AG08395 (cell line): Measurements from ENCODE around the gene MARK4.
A peak's percentile ranks its signal among the peaks of the same experiment; 100 is the strongest.

Experiments
- DNase-seq: peaks from one replicate; pipeline ENCODE4 v3.0.0; 2012; ENCODE audit warnings: mixed read lengths, low spot score

MARK4 gene

DNA sequence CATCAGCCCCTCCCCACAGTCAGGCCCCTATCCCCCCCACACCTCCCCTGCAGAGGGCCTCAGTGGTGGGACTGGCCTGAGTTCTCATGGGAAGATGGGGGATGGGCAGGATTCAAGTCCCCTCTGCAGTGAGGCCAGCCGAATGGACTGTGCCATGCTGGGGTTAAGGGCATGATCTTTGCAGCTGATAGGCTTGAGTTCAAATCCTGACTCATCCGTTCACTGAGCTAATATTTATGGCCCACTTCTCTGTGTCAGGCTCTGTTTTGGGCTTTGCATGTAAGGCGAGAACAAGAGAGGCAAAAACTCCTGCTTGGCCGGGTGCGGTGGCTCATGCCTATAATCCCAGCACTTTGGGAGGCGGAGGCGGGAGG is 20.7 kb downstream of the MARK4 start:
- peak; percentile 2 for DNase-seq

DNA sequence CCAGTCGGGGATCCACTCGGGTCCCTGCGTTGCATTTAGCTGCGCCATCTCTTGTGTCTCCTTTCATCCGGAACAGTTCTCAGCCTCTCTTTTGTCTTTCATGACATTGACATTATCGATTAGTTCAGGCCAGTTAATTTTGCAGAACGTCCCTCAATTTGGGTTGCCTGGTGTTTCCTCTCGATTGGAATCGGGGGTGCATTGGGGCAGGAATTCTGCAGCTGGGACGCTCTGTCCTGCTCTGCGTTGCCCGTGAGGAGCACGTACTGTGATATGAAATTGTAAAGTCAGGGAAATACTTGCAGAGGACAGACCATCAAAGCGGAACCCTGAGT is 22.4 kb downstream of the MARK4 start:
- no peak for DNase-seq

DNA sequence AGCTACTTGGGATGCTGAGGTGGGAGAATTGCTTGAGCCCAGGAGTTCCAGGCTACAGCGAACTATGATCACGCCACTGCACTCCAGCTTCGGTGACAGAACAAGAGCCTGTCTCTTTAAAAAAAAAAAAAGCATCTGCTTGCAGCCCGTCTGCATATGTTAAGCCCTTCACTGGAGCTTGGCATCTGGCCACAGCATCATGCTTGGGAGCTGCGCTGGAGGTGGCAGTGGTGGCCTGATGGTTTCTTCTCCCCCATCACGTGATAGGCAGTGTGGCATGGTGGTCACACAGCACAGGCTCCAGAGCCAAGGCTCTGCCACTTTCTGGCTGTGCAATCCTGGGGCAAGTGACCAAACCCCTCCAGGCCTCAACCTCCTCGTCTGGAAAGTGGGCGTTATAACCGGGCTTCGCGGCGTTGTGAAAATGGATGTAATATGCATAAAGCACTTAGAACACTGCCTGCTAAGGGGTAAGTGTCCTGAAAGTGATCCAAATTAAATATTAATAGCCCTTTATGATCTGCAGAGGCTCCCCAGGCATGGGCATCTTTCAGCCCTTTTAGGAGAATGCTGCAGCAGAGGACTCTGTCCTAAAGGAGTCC is 24.4 kb downstream of the MARK4 start:
- no peak for DNase-seq

DNA sequence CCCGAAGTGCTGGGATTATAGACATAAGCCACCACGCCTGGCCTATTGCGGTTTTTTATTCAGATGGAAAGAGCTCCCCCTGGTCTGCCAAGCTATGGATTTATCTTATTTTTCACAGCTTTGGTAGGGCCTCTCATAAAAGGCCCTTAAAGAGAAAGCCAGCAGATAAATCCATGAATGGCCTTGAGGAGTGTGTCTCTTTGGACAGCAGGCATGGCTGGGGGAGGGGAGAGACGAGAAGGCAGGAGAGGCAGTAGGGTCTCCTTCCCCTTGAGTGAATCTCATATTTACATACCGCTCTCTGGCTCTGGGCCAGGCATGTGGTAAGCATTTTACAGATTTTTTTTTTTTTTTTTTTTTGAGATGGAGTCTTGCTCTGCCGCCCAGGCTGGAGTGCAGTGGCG is 25.2 kb downstream of the MARK4 start:
- no peak for DNase-seq

DNA sequence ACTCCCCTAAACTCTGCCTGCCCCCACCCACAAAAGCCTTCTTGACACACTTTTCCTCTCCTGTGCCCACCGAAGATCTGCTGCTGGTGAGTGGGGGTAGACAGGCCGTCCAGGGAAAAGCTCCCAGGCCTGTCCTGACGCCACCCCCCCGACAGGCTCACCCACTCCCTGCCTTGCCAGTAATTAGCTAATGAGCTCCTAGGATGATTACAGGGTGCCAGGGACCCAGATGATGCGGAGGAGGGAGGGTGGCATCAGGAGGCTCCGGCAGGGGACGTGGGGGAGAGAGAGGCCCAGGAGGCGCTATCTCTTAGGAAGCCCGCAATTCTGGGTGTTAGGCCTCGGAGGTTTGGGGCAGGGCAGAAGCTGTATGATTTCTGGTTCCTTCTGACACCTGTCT is 27.0 kb downstream of the MARK4 start:
- DNase-seq: no peak

DNA sequence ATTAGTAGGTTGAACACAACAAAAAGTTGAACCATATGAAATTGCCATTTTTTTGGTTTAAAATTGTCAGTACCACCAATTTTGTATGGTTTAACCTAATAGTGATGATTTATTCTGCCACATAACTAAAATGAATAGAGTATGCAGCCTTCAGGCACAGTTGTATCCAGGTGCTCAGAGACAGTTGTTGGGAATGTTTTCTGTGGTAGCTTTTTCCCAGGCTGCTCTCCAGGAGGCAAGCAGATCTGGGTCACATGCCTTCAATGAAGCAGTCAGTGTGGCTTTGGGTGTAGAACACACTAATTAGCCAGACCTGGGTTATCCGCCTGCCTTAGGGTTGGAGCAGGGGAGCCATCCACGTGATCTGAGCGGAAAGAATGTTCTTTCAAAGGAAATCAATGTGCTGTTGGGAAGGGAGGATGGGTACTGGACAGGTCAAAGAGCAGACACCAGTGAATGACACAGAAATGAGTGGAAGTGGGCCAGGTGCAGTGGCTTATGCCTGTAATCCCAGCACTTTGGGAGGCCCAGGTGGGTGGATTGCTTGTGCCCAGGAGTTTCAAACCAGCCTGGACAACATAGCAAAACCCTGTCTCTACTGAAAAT is 28.6 kb downstream of the MARK4 start:
- DNase-seq: no peak

DNA sequence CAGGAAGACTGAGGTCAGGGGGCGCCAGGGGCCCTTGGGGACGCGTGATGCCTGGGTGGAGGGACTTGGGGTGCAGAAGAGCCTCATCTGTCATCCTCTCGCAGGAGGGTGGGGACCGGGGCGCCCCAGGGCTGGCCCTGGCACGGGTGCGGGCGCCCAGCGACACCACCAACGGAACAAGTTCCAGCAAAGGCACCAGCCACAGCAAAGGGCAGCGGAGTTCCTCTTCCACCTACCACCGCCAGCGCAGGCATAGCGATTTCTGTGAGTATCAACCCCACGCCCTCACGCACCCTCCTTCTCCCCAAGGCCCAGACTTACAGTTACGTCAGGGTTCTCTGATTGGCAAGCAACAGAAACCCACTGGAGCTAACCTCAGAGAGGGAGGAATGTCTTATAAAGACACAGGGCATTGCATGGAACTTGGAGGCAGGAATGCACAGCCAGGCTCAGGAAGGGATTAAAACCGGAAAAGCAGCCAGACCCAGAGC is 29.4 kb downstream of the MARK4 start:
- DNase-seq: no peak

DNA sequence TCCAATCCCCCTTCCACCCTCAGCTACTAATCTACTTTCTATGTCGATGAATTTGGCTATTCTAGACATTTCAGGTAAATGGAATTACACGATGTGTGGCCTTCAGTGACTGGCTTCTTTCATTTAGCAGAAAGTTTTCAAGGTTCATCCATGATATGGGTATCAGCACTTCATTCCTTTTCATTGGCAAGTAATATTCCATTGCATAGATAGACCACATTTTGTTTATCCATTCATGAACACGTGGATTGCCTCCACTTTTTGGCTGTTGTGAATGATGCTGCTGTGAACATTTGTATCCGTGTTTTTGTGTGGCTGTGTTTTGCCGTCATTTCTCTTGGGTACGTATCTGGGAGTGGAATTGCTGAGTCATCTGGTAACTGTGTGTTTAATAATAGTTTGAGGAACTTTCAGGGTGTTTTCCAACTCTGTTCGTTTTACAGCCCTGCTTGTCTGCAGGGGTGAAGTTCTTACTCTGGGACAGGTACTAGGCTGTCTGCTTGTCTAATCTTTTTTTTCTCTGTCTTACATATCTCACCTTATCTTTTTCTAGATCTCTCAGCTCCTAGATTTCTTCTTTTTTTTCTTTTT is 32.5 kb downstream of the MARK4 start:
- no peak for DNase-seq

DNA sequence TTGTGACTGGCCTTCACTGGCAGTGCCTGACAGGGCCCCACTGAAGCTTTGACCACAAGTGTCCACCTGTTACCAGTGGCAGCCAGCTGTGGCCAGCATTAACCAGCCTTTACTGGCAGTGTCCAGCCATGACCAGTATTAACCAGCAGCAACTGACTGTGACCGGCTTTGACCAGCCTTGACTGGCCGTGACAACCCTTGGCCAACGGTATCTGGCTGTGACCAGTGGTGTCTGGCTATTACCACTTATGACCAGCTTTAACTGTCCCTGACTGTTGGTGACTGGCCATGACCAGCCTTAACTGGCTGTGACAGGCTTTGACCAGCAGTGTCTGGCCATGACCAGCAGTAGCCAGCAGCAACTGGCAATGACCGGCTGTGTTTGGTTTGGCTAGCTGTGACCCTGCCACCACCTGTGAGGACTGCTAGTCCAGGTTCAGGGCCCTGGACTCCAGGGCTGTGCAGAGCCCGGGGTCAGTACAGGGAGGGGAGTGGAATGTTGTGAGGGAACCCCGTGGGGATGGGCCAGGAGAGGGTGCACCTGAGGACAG is 39.4 kb downstream of the MARK4 start:
- DNase-seq: no peak

DNA sequence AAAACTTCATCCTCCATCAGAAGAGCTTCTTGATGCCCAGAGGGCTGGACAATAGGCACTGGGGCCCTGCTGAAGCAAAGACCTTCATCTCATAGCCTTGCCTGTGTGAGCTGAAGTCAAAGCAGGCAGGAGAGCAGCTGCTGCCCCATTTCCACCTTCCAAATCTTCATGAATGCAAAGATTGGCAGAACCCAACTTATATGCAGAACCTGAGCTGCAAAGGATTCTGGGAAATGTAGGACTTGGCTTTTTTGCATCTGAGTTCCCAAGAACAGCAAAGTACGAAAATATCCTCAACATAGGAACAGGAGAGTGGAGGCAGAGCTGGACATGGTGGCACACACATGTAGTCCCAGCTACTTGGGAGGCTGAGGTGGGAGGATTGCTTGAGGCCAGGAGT is 40.8 kb downstream of the MARK4 start:
- no peak for DNase-seq

DNA sequence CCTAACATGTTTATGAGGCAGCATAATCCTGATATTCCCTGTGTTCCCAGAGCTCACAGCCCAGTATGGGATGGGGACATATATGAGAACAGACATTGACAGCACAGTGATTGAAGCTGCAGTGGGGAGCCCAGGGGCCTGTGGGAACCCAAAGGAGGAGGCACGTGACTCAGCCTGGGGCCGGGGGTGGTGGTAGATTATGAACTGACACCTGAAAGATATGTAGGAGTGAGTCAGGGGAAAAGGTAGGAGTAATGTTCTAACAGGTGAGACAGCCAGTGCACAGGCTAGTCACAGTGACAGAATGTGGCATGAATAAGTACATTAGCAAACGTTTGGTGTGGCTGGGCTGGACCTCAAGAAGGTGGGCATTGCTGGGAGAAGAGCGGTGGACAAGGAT is 42.6 kb downstream of the MARK4 start:
- DNase-seq: no peak

DNA sequence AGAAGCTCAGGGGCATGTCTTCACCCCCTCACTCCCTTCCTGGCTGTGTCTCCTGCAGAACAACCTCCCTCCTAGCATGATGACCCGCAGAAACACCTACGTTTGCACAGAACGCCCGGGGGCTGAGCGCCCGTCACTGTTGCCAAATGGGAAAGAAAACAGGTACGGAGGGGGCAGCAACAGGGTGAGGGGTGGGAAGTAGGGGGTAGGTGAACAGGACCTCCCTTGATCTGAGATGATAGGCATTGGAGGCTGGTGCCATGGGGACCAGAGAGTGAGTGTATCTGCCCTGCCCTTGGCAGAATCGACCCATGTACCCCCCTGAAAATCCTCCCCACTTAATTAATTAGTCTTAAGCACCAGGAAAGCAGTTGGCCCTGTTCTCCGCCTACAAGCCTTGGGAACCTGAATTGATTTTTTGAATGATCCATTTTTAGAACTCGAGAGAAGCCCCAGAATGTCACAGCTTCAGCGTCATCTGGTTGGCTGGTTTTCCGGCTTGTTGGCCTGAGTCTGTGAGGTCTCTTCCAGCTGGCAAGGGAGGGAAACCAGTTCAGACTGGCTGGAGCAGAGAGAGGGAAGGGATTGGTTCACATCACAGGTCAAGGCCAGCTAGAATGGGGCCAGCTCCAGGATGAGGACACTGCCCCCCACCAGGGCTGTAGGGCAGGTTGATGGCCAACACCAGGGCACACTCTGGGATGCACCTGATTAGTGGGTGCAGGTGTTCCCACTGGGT is 43.4 kb downstream of the MARK4 start:
- DNase-seq: no peak

DNA sequence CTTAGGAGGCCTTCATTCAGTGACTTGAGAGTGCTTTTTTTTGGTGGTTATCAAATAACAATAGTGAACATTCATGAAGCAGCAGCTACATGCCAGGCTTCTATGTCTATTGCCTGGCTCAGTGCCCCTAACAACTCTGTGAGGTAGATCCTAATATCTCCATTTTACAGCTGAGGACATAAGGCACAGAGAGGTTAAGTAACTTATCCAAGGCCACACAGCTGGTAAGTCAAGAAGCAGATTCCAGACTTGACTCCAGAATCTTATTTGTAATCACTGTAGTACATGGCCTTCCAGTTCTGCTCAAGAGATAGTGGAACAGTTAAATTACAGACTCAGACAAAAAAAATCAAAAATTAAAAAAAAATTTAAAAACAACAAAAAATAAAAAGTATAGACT is 44.8 kb downstream of the MARK4 start:
- no peak for DNase-seq

DNA sequence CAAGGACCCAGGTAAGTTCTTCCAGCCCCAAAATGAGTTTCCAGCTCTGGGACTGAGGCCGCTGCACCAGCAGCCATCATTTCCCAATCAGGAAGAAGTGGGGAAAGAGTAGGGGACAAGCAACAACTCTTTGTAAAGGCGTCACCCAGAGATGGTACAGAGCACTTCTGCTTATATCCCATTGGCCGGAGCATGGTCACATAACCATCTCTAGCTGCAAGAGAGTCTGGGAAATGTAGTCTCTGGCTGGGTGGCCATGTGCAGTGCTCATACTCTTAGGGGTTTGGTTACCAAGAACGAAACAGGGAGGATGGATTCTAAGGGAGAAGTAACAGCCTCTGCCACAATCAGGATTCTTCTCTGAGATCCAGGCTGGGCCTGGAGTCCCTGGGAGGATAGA is 45.3 kb downstream of the MARK4 start:
- no peak for DNase-seq

DNA sequence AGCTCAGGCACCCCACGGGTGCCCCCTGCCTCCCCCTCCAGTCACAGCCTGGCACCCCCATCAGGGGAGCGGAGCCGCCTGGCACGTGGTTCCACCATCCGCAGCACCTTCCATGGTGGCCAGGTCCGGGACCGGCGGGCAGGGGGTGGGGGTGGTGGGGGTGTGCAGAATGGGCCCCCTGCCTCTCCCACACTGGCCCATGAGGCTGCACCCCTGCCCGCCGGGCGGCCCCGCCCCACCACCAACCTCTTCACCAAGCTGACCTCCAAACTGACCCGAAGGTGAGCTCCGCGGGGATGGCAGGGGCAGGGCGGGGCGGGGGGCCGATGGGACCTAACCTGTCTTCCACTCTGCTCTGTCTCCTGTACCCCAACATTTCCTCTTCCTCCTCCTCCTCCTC is 46.6 kb downstream of the MARK4 start:
- no peak for DNase-seq

DNA sequence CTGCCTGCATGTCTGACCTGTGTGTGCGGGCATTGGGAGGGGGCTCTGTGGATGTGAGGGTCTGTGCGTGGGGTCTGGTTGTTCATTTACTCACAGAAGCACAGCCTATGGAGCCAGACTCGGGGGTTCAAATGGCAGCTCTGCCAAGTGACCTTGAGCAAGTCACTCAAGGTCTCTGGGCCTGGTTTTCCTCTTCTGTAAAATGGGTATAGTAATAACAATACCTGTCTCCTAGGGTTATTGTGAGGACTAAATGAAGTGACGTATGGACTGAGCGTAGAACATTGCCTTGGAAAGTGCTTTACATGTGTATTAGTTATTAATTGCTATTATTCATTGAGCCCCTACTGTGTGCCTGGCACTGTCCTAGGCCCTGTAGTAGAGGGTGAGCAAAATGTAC is 47.2 kb downstream of the MARK4 start:
- no peak for DNase-seq

DNA sequence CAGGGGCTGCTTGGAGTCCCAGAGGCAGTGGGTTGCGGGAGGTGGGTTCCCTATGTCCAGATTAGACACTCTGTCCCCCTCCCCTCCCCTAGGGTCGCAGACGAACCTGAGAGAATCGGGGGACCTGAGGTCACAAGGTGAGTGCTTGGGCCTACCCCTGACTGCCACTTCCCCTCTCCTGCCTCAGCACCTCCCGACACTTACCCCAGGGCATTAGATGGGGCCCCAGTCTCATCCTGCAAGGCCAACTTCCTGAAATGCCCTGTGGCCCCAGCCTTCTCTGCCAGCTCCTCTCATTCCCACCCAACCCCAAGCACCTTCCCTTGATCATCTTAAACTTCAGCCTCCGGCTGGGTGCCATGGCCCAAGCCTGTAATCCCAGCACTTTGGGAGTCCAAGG is 48.6 kb downstream of the MARK4 start:
- DNase-seq: no peak

DNA sequence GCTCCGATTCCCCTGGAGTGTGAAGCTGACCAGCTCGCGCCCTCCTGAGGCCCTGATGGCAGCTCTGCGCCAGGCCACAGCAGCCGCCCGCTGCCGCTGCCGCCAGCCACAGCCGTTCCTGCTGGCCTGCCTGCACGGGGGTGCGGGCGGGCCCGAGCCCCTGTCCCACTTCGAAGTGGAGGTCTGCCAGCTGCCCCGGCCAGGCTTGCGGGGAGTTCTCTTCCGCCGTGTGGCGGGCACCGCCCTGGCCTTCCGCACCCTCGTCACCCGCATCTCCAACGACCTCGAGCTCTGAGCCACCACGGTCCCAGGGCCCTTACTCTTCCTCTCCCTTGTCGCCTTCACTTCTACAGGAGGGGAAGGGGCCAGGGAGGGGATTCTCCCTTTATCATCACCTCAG is 51.3 kb downstream of the MARK4 start:
- DNase-seq: no peak

DNA sequence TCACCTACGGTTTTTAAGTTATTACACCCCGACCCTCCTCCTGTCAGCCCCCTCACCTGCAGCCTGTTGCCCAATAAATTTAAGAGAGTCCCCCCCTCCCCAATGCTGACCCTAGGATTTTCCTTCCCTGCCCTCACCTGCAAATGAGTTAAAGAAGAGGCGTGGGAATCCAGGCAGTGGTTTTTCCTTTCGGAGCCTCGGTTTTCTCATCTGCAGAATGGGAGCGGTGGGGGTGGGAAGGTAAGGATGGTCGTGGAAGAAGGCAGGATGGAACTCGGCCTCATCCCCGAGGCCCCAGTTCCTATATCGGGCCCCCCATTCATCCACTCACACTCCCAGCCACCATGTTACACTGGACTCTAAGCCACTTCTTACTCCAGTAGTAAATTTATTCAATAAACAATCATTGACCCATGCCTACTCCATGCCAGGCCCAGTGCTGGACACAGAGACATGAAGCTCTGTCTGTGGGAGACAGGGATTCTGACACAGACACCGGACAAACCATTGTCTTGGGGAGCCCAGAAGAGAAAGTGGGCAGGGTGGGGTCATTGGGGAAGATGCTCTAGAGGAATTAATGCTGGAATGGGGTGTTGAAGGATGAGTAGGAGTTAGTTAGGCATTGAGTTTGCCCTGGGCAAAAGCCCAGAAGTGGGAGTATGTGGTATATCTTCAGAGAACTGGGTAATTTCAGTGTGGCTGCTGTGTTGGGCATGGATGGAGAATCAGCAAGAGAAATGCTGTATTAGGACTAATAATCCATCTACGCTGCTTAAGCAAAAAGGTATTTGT is 52.4 kb downstream of the MARK4 start:
- DNase-seq: no peak

DNA sequence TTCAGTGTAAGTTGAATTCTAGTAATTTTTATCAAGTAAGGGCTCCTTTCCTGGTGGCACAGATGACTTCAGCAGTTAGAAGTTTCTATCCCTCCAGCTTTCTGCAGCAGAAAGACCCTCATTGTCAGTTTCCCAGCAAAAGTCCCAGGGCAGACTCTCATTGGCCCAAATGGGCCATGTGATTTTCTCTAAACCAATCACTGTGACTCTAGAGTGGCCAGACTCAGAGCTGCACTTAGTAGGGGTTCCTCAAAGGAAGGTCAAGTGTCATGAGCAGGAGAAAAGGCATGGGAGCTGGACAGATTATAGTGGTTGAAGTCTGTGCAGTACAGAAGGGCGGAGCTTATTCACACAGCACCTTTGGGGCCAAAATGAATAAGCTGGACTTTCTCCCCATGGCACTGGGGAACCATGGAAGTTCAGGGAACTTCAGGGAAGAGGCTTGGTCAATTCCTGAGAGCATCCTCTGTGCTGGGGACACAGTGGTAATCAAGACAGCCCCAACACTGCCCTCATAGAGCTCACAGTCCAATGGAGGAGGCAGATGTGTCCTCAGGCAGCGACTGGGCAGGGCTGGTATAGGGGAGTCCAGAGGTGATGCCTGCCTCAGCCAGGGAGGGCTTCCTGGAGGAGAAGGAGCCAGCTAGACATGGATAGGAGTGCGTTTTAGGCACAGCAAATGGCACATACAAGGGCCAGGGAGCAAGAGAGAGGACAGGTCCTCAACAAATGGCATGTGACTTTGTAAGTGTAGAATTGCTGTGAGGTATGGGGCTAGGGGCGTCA is 53.3 kb downstream of the MARK4 start:
- DNase-seq: no peak

DNA sequence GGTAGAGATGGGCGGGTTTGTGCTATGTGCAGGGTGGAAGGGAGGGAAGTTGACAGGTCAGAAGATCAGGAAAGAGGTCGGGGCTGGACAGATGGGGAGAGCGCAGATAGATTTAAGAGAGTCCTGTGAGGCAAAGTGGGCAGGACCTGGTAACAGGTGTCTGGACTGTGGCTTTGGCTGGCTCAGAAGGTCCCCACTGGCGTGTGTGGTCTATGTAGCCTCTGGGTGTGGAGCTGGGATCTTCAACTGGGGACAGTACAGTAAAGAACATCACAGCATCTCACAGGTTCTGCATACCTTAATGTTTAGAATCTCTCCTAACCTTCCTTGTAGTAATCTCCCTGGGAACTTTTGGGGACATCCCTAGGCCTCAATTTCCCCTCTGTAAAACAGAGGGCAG is 53.9 kb downstream of the MARK4 start:
- DNase-seq: no peak
